GM10266 (cell line): ENCODE data around the gene SAP25.

Source experiments
- DNase-seq: peaks from one replicate; pipeline ENCODE4 v3.0.0; 2012; ENCODE audit errors: extremely low spot score
- TF ChIP-seq, protein P1 (sequence below): IDR thresholded peaks from 2 replicates; pipeline ENCODE4 v1.5.1; 2012; ENCODE audit warnings: mild to moderate bottlenecking, low read depth; ENCODE audit not compliant: control insufficient read depth, insufficient read depth; ENCODE audit errors: missing control alignments

The SAP25 gene

DNA sequence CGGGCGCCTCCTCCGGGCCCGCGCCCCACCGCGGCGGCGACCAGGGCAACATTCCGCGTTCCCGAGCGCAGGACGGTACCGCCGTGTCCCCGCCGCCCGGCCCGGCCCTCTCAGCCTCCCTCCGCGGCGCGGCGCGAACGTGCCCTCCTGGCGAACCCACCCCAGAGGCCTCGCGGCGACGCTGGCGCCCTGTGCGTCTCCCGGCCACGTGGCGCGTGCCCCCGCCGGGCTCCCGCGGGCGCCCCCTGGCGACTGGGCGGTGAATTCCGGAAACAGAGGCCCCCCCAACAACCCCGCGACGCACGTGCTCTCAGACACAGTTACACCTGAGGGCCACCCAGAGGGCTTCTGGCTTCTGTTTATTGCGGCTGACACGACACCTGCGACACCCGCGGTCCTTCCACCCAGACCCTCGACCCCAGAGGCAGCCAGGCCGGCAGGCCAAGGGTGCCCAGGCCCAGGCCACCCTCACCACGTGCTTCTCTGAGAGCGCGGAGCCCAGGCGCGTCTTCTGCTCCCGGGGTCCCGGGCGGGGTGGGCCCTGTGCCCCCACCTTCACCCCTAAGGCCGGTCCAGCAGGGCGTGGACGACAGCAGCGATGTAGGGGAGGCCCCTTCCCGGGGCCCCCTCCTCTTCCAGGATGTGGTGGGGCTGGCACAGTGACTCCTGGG lies at the start of gene SAP25:
Gene SAP25, minus strand, starts transcription at position 210 of the 671 bp plus-strand sequence. Its CDS starts 158 bp downstream, at position 52.
- TF ChIP-seq, protein P1, sequence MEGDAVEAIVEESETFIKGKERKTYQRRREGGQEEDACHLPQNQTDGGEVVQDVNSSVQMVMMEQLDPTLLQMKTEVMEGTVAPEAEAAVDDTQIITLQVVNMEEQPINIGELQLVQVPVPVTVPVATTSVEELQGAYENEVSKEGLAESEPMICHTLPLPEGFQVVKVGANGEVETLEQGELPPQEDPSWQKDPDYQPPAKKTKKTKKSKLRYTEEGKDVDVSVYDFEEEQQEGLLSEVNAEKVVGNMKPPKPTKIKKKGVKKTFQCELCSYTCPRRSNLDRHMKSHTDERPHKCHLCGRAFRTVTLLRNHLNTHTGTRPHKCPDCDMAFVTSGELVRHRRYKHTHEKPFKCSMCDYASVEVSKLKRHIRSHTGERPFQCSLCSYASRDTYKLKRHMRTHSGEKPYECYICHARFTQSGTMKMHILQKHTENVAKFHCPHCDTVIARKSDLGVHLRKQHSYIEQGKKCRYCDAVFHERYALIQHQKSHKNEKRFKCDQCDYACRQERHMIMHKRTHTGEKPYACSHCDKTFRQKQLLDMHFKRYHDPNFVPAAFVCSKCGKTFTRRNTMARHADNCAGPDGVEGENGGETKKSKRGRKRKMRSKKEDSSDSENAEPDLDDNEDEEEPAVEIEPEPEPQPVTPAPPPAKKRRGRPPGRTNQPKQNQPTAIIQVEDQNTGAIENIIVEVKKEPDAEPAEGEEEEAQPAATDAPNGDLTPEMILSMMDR: no peak
- DNase-seq: no peak

DNA sequence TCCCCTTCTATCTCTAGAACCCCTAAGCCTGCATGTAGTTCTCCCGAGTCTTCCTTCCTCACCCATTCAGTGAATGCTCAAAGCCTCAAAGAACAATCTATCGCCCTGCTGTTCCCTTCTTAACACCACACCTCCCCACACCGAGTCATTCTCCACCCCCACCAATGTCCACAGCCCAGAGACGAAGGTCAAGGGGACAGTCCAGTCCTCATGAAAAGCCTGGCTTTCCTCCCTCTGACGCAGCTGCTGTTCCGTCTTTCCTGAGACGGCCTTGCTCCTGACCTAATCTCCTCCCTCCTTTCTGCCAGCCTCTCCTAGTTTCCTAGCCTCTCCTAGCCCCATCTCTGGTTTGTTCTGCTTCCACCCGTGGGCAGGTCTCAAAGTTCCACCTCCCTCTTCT lies 47.9 kb upstream of the SAP25 start:
- TF ChIP-seq, protein P1: no peak
- DNase-seq: no peak

DNA sequence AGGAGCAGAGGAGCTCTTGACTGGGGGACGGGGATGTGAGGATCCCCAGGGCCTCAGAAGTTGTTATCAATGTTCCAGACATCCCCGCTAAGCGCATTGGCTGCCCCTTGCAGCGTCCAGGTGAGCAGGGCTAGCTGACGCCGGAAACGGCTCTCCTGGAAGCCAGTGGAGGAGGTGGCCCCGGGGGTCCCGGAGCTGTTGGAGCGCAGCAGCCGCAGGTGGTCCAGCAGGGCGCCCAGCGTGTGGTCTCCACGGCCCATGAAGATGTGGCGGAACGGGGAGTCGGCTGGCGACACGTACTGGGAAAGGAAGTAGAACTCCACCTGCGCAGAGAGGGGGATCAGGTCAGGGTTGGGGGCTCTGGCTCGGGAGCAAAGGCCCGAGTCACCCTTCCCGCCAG lies 47.1 kb upstream of the SAP25 start:
- TF ChIP-seq, protein P1: no peak
- no peak for DNase-seq

DNA sequence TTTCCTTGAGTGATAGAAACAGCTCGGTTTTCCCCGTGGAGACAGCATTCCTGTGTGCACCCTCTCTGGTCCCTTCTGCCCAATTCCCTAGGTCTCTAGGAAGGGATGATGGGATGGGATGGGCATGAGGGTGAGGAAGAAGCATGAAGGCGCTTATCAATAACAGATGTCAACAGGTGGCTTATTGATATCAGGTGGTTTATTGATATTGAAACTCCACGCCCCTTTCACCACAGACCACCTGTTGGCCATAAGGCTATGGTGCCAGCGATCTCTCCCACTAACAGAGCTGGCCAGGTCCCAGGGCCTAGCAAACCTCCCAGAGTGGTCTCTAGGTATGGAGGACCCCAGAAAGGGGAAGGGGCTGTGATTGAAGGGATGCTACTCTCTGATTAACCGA lies 46.5 kb upstream of the SAP25 start:
- TF ChIP-seq, protein P1: no peak
- no peak for DNase-seq

DNA sequence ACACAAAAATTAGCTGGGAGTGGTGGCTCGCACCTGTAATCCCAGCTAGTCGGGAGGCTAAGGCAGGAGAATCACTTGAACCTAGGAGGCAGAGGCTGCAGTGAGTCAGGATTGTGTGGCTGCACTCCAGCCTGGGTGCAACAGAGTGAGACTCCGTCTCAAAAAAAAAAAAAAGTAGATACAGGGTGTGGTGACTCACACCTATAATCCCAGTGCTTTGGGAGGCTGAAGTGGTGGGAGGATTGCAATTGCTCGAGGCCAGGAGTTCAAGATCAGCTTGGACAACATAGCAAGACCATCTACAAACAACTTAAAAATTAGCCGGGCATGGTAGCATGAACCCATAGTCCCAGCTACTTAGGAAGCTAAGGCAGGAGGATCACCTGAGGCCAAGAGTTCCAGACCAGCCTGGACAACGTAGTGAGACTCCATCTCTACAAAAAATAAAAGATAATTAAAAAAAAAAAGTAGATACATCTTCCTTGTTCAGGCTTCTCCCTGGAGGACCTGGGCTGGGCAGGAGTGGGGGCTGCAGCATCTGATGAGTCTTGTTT lies 40.7 kb upstream of the SAP25 start:
- no peak for DNase-seq
- TF ChIP-seq, protein P1: no peak

DNA sequence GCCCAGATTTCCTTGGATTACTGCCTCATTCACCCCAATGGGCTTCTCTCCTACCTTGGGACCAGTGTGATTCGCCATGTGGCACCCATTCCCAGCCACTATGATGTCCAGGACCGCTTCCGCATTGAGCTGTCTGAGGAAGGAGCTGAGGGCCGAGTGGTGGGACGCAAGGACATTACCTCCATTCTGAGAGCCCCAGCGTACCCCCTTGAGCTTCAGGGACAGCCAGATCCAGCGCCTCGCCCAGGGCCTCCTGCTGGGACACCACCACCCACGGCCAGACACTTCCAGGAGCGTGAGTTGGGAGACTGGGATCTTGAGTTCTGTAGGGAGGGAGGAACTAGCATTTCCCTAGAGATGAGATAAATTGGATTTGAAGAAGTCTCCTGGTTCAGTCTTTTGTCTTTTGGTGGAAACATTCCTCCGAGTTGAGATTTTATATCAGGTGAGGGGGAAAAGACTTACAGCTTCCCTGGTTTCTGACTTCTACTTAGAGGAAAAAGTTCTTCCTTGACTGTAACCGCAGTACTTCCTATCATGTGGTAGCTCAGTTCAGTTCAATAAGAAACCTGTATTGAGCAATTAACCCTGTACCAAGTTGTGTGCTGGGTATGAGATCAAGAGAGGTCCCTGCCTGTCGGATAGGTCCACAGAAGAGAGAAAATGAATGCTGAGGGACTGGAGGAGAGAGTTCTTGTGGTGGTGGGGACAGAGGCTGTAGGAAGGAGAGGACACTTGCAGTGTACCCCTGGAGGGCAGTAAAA lies 39.9 kb upstream of the SAP25 start:
- no peak for DNase-seq
- TF ChIP-seq, protein P1: no peak
